Measurements from ENCODE around the gene SUGCT. TPM values are rescaled to one million over a fixed set of nuclear protein-coding genes. Genes with fewer than 3 reads are reported as not detected.
"Not testable (repeated sequence)": the region's sequence is repeated elsewhere in the genome, so short reads cannot be mapped to it uniquely, and the experiment has no call there.

Gene SUGCT
- 5.2 TPM for total RNA-seq

DNA sequence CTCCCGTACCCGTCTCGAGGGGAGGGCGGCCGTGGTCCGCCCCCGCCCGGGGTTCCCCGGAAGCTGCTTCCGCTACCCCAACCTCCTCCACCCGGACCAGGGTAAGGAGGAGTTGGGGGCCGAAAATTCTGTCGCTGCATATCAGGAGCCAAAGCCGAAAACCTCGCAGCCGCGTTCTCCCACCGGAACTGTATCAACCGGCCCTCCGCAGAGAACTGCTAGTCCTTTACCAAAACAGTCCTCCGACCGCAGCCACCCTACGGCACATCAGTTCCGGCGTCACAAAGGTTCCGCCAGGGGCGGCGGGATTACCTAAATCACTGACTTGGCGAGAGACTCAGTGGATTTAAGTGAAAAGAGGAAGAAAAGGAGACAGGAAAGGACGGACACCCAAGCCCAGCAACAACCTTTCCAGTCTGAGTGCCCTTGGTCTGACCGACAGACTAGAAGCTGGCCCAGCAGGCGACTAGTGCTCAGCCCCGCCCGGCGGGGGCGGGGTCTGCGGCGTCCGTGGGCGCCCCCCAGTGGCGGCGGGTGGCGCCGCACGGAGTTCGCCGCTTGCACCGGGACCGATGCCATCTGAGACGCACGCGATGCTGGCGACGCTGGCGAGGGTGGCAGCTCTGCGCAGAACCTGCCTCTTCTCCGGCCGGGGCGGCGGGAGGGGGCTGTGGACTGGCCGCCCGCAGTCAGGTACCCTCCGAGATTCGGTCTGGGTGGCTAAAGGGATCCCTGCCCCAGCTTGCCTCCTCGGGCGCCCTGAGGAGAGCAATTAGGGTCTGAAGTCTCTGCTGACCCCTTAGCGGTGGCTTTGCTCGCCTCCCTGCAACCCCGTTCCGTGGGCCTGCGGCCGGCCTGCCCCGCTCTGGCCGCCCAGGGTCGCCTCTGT is at the start of gene SUGCT, which contains the start of gene MPLKIP:
SUGCT (plus strand) TSS at position 578 of the 889 bp plus-strand sequence.
MPLKIP (minus strand) TSS at position 195 of the 889 bp plus-strand sequence; CDS start at position 140, 55 bp downstream.
- DNase-seq = peak; percentile 89

DNA sequence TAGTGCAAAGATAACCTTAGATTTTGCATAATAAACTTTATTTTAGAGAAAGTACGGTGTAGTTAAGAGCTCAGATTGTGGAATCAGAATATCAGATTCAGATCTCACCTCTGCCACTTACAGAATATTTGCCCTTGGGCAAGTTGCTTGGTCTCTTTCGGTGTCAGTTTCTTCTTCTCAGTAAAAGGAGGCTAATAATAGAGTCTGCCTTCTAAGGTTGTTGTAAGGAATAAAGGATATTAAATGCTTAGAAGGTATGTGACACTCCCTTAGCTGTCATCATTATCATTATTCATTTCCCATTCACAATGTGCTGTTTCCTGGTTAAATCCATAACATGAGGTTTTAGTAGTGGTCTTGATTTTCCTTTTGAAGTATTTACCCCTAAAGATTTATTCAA is 42.6 kb upstream of the SUGCT start:
- no peak for DNase-seq

DNA sequence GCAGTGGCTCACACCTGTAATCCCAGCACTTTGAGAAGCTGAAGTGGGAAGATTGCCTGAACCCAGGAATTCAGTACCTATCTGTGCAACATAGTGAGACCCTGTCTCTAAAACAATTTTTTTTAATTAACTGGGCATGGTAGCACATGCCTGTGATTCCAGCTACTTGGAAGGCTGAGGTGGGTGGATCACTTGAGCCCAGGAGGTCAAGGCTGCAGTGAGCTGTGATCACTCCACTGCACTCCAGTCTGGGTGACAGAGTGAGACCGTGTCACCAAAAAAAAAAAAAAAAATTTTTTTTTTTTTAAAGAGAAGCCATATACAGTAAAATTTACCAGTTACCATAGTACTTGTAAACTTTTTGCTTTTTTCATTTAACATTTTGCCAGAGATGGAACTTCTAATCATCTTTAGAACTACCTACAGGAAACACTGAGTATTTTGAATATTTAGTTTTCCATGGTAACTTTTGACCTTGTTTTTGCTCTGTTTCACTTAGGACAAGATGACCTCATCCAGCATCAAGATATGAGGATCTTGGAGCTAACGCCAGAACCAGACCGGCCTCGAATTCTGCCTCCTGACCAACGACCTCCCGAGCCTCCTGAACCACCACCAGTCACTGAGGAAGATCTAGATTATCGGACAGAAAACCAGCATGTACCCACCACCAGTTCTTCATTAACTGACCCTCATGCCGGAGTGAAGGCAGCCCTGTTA is 41.0 kb upstream of the SUGCT start:
- no peak for DNase-seq

DNA sequence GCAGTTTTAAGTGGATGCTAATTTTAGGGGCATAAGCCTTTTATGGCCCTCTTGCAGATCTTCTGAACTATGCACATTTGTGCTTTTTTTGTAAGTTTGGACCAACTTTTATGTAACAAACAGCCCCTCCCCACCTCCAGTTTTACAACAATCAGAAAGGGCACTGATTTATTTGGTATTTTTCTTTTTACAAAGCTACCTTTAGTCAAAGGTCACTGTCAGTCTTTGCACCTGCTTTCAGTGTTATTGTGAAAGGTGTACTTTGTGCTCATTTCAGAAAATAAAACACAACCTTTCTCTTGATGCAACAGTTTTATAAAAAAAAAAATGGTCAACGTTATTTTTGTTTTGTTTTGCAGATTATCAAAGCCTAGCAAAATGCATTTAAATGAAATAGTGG is 39.6 kb upstream of the SUGCT start:
- no peak for DNase-seq

DNA sequence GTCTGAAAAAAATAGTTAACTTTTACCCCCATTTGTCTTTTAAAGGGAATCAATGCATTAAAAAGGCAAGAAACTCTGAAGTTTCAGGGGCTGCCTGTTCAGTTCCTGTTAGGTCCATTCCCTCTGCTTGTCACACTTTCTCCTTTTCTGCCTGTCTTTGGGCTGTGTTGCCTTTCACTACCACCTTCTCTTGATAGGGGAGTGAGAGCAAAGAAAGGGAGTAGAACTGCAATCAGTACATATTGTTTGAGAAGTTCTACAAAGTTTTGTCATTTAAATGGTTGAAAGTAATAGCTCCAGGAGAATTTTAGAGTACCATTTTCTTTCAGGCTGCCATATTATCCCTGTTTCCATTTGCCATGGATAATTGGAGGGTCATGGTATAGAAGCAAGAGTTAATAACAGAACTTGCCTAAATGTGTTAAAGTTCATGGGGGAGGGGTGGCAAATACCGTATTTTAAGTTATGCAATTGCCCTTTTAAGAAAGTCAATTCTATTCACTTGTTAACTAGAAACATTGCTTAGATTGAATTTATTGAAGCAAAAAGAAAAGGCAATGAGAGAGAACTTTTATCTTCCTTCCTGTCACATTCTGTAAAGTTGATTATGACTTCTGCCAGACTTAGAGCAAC is 39.0 kb upstream of the SUGCT start:
- DNase-seq = no peak

DNA sequence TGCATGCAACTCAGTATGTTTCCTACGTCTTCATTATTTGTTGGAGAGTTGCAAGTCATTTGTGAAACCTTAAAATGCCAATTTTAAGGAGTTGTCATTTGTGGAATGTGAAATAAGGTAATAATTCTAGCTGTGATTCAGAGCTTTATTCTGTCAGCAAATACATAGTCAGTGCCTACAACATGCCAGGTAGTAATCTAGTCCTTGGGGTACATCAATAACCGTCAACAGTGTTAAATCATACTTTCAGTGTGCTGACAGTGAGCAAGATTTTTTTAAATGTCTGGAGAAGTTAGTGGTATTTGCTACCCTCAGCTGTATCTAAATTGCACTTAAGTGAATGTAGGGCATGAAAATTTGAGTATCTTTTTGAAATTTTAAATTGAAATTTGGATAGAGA is 37.1 kb upstream of the SUGCT start:
- no peak for DNase-seq

- DNase-seq = no peak
Measured at GRCh38 chr7:40098810-40099209, 36.0 kb upstream of the SUGCT start.

- DNase-seq = no peak
Measured at GRCh38 chr7:40099837-40100236, 35.0 kb upstream of the SUGCT start.

DNA sequence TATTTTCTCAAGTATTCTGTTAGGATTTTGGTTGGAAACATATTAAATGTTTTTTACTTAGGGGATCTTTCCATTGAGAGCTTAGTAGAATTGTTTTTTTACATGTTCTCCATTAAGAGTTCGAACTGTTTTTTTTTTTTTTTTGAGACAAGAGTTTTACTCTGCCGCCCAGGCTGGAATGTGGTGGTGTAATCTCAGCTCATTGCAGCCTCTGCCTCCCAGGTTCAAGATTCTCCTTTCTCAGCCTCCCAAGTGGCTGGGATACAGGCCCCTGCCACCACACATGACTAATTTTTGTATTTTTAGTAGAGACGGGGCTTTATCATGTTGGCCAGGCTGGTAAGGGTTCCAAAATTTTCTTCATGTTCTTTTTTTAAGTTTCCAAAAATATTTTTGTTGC is 33.6 kb upstream of the SUGCT start:
- no peak for DNase-seq

- DNase-seq = no peak
Measured at GRCh38 chr7:40102897-40103296, 31.9 kb upstream of the SUGCT start.

DNA sequence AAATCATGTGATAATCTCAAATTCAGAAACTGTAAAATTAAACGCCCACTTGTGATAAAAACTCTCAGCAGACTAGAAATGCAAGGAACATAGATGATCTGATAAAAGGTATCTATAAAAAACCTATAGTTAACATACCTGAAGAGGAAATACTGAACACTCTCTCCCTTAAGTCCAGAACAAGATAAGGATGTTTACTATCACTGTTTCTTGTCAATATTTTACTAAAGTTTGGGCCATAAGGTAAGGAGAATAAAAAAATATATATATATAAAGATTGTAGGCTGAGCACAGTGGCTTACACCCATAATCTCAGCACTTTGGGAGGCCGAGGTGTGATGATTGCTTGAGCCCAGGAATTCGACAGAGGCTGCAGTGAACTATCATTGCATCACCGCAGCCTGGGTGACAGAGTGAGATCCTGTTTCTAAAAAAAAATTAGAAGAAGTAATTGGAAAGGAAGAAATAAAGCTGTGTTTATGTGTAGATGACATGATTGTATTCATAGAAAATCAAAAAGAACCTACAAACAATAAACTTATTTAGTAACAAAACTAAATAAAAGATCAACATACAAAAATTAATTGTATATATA is 28.8 kb upstream of the SUGCT start:
- DNase-seq = no peak

DNA sequence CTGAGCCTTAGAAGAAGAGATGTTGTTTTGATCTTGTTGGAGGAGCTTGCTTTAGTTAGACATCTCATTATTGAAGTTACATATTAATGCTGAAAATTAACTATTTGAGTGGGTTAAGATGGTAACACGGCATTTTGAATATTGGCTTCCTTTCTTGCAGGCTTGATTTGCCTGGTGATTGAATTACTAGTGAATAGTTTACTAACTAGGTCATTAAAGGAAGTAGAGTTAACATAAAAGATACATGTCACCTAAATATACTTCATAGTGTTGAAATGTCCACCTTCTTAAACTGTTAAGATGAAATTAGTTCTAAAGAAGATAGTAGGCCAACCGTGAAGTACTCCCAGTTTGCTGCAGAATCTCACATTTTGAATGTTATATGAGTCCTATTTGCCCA is 18.9 kb upstream of the SUGCT start:
- DNase-seq = no peak

- not testable (repeated sequence) for DNase-seq
Measured at GRCh38 chr7:40117199-40117598, 17.6 kb upstream of the SUGCT start.

DNA sequence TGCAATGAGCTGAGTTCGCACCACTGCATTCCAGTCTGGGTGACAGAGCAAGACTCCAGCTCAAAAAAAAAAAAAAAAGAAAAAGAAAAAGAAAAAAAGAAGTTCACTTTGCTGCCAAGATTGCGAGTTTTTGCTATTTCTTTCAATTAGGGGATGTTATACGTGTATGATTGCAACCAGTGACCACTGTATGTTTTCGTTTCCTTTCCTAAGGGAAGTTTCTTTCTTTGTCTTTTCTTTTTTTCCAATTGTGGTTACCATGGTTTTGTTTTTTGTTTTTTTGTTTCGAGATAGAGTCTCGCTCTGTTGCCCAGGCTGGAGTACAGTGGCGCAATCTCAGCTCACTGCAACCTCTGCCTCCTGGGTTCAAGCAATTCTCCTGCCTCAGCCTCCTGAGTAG is 16.6 kb upstream of the SUGCT start:
- not testable (repeated sequence) for DNase-seq

DNA sequence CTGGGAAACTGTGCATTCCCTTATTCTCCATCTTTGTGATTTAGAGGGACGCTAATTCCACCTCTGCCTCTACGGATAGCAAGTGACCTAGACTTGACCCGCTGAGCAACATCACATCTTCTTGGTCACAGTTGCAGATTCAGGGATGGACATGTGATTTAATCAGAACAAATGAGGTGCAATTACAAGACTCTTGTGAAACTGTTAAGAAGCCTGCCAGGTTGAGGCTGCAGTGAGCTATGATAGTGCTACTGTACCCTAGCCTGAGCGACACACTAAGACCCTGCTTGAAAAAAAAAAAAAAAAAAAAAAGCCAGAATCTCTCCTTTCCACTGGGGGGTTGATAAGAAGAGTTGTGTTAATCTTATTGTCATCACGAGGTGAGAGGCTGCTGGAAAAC is 14.8 kb upstream of the SUGCT start:
- no peak for DNase-seq

DNA sequence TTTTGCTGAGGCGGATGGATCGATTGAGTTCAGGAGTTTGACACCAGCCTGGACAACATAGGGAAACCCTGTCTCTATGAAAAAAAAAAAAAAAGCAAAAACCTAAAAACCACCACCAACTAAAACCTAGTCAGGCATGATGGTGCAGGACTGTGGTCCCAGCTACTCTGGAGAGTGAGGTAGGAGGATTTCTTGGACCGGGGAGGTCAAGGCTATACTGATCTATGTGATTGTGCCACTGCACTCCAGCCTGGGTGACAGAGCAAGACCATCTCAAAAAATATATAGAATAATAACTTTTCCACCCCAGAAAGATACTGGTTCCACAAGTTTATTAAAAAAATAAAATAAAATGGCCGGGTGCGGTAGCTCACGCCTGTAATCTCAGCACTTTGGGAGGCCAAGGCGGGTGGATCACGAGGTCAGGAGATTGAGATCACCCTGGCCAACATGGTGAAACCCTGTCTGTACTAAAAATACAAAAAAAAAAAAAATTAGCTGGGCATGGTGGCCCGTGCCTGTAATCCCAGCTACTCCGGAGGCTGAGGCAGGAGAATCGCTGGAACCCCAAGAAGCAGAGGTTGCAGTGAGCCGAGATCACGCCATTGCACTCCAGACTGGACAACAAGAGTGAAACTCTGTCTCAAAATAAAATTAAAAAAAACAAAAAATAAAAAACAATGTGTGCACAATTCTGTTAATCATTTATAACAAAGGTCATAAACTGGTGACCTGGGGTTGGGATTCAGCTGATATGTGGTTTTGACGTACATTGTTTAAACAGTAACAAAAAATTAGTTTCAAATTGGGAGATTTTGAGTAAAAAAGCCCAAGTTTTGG is 12.5 kb upstream of the SUGCT start:
- not testable (repeated sequence) for DNase-seq

GRCh38 chr7:40122940-40123254 is 11.9 kb upstream of the SUGCT start:
- no peak for DNase-seq

- peak; percentile 41 for DNase-seq
Measured at GRCh38 chr7:40133561-40134427, 1.0 kb upstream of the SUGCT start.

DNA sequence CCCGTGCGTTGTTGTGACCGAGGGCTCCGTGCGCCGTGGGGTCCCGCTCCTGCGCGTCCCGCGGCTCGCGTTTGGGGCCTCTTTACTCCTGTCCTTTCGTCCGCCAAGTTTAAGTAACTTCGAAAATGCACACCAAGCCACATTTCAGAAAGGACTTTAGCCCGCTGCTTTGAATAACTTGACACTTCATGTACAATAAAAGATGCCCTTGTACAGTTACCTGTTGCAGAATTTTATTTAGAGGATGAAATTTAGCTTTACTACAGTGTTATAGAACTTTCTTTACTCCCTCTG is 459 bp downstream of the SUGCT start:
- no peak for DNase-seq

DNA sequence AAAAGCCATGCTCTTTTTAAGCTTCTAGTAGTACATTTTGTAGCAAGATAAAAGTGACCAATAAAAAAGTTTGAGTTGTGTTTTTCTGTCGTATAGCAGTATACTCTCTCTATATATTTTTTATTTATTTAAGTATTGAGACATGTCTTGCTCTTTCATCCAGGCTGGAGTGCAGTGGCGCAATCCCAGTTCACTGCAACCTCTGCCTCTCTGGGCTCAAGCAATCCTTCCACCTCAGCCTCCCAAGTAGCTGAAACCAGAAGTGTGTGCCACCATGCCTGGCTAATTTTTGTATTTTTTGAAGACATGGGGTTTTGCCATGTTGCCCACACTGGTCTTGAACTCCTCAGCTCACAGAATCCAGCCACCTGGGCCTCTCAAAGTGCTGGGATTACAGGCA is 2.8 kb downstream of the SUGCT start:
- DNase-seq = no peak

DNA sequence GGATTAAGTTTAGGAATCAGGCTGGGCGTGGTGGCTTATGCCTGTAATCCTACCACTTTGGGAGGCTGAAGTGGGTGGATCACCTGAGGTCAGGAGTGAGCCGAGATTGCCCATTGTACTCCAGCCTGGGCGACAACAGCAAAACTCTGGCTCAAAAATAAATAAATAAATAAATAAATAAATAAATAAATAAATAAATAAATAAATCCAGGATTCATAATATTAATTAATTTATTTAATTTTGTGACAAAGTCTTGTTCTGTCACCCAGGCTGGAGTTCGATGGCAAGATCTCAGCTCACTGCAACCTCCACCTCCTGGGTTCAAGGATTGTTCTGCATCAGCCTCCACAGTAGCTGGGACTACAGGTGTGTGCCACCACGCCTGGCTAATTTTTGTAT is 4.2 kb downstream of the SUGCT start:
- DNase-seq = no peak

All from skin of body (tissue), 2 donors.